GM10266 (cell line): ENCODE results near the gene ZNF10.

ENCODE experiments used
- DNase-seq: peaks from one replicate; pipeline ENCODE4 v3.0.0; 2012; ENCODE audit errors: extremely low spot score
- TF ChIP-seq, protein P1 (sequence below): IDR thresholded peaks from 2 replicates; pipeline ENCODE4 v1.5.1; 2012; ENCODE audit warnings: mild to moderate bottlenecking, low read depth; ENCODE audit not compliant: control insufficient read depth, insufficient read depth; ENCODE audit errors: missing control alignments

ZNF10 gene

GRCh38 chr12:133201888-133202287 lies 71.5 kb downstream of the ZNF10 start:
- TF ChIP-seq, protein P1, sequence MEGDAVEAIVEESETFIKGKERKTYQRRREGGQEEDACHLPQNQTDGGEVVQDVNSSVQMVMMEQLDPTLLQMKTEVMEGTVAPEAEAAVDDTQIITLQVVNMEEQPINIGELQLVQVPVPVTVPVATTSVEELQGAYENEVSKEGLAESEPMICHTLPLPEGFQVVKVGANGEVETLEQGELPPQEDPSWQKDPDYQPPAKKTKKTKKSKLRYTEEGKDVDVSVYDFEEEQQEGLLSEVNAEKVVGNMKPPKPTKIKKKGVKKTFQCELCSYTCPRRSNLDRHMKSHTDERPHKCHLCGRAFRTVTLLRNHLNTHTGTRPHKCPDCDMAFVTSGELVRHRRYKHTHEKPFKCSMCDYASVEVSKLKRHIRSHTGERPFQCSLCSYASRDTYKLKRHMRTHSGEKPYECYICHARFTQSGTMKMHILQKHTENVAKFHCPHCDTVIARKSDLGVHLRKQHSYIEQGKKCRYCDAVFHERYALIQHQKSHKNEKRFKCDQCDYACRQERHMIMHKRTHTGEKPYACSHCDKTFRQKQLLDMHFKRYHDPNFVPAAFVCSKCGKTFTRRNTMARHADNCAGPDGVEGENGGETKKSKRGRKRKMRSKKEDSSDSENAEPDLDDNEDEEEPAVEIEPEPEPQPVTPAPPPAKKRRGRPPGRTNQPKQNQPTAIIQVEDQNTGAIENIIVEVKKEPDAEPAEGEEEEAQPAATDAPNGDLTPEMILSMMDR = no peak
- DNase-seq = no peak

GRCh38 chr12:133202493-133203343 lies 72.3 kb downstream of the ZNF10 start:
- TF ChIP-seq, protein P1 = no peak
- DNase-seq = no peak

- no peak for DNase-seq
- TF ChIP-seq, protein P1 = no peak
These were observed 73.2 kb downstream of the ZNF10 start for GRCh38 chr12:133203344-133204263.

GRCh38 chr12:133204264-133204603 lies 73.8 kb downstream of the ZNF10 start:
- no peak for DNase-seq
- TF ChIP-seq, protein P1 = no peak

GRCh38 chr12:133206390-133206789 lies 76.0 kb downstream of the ZNF10 start:
- TF ChIP-seq, protein P1 = no peak
- no peak for DNase-seq
